ENCODE results near the gene GOLGA6L2.
"Not testable (repeated sequence)": the region's sequence is repeated elsewhere in the genome, so short reads cannot be mapped to it uniquely, and the experiment has no call there.

GOLGA6L2 gene

GRCh38 chr15:23401627-23402026, 45.4 kb downstream of the GOLGA6L2 start:
- no peak for DNase-seq
- Histone ChIP-seq H3K4me2 (ENCODE audit: insufficient read depth, low read length) (no peak overlapping the region), H3K4me3 (ENCODE audit: low read depth in 1 of 2, low read length in 2 of 2) (no peak overlapping the region), H3K36me3 (ENCODE audit: insufficient read depth, low read length) (no peaks in the 10 kb centered on the region), H3K27ac (ENCODE audit: low read length) (no peak overlapping the region), H3K27me3 (ENCODE audit: insufficient read depth, low read length, poor library complexity) (no peaks in the 10 kb centered on the region), H3K9me3 (ENCODE audit: insufficient read depth, low read length, severe bottlenecking) (no peaks in the 10 kb centered on the region), H3K9ac (ENCODE audit: low read depth, low read length) (no peak overlapping the region), H3K4me1 (ENCODE audit: insufficient read depth, low read length) (no peaks in the 10 kb centered on the region), H2AFZ (ENCODE audit: low read depth, low read length) (no peak overlapping the region), H4K20me1 (ENCODE audit: insufficient read depth, low read length) (no peaks in the 10 kb centered on the region), H3K79me2 (ENCODE audit: insufficient read depth, low read length) (no peaks in the 10 kb centered on the region)
- no peak for ATAC-seq (ENCODE audit: insufficient read depth, low read depth)
- TF ChIP-seq EZH2 (IDR thresholded peaks at IDR 0.05; ENCODE audit: borderline replicate concordance, low read depth, low read length, severe bottlenecking) (no peak), CTCF (IDR thresholded peaks at IDR 0.05; ENCODE audit: borderline replicate concordance, extremely low read depth, low read length, poor library complexity, severe bottlenecking) (no peak)

- not testable (repeated sequence) for H3K9me3 ChIP-seq (ENCODE audit: insufficient read depth, low read length, severe bottlenecking); H3K79me2 ChIP-seq (ENCODE audit: insufficient read depth, low read length); H3K9ac ChIP-seq (ENCODE audit: low read depth, low read length); DNase-seq; H3K4me2 ChIP-seq (ENCODE audit: insufficient read depth, low read length); H2AFZ ChIP-seq (ENCODE audit: low read depth, low read length); H3K4me3 ChIP-seq (ENCODE audit: low read depth in 1 of 2, low read length in 2 of 2); ATAC-seq (ENCODE audit: insufficient read depth, low read depth); H3K36me3 ChIP-seq (ENCODE audit: insufficient read depth, low read length); H3K27ac ChIP-seq (ENCODE audit: low read length); H4K20me1 ChIP-seq (ENCODE audit: insufficient read depth, low read length); H3K27me3 ChIP-seq (ENCODE audit: insufficient read depth, low read length, poor library complexity); H3K4me1 ChIP-seq (ENCODE audit: insufficient read depth, low read length)
These were observed 47.8 kb downstream of the GOLGA6L2 start for GRCh38 chr15:23399207-23399606.

- not testable (repeated sequence) for H3K4me3 ChIP-seq (ENCODE audit: low read depth in 1 of 2, low read length in 2 of 2); H2AFZ ChIP-seq (ENCODE audit: low read depth, low read length); H3K9me3 ChIP-seq (ENCODE audit: insufficient read depth, low read length, severe bottlenecking); DNase-seq; ATAC-seq (ENCODE audit: insufficient read depth, low read depth); H3K79me2 ChIP-seq (ENCODE audit: insufficient read depth, low read length); H3K4me2 ChIP-seq (ENCODE audit: insufficient read depth, low read length); H3K9ac ChIP-seq (ENCODE audit: low read depth, low read length); H4K20me1 ChIP-seq (ENCODE audit: insufficient read depth, low read length); H3K27ac ChIP-seq (ENCODE audit: low read length); H3K4me1 ChIP-seq (ENCODE audit: insufficient read depth, low read length); H3K27me3 ChIP-seq (ENCODE audit: insufficient read depth, low read length, poor library complexity); H3K36me3 ChIP-seq (ENCODE audit: insufficient read depth, low read length)
These were observed 48.7 kb downstream of the GOLGA6L2 start for GRCh38 chr15:23398357-23398756.

- H3K4me2 ChIP-seq (ENCODE audit: insufficient read depth, low read length) = no peak overlapping the region
- H3K27me3 ChIP-seq (ENCODE audit: insufficient read depth, low read length, poor library complexity) = no peaks in the 10 kb centered on the region
- H3K36me3 ChIP-seq (ENCODE audit: insufficient read depth, low read length) = no peaks in the 10 kb centered on the region
- no peak for TF ChIP-seq EZH2 (IDR thresholded peaks at IDR 0.05; ENCODE audit: borderline replicate concordance, low read depth, low read length, severe bottlenecking)
- no peak for TF ChIP-seq CTCF (IDR thresholded peaks at IDR 0.05; ENCODE audit: borderline replicate concordance, extremely low read depth, low read length, poor library complexity, severe bottlenecking)
- no peaks in the 10 kb centered on the region for H3K4me1 ChIP-seq (ENCODE audit: insufficient read depth, low read length)
- DNase-seq (no peak), ATAC-seq (ENCODE audit: insufficient read depth, low read depth) (no peak)
- no peaks in the 10 kb centered on the region for H4K20me1 ChIP-seq (ENCODE audit: insufficient read depth, low read length)
- no peak overlapping the region for H3K27ac ChIP-seq (ENCODE audit: low read length)
- no peaks in the 10 kb centered on the region for H3K79me2 ChIP-seq (ENCODE audit: insufficient read depth, low read length)
- no peak overlapping the region for H3K4me3 ChIP-seq (ENCODE audit: low read depth in 1 of 2, low read length in 2 of 2)
- no peak overlapping the region for H3K9ac ChIP-seq (ENCODE audit: low read depth, low read length)
- H3K9me3 ChIP-seq (ENCODE audit: insufficient read depth, low read length, severe bottlenecking) = no peaks in the 10 kb centered on the region
- no peak overlapping the region for H2AFZ ChIP-seq (ENCODE audit: low read depth, low read length)
These were observed 49.3 kb downstream of the GOLGA6L2 start for GRCh38 chr15:23397779-23398178.

All from DND-41 (cell line).